Breast epithelium (tissue), 4 donors: ENCODE results near the gene CUL9. TPM values are rescaled to one million over a fixed set of nuclear protein-coding genes. Genes with fewer than 3 reads are reported as not detected.

ENCODE experiments used
- DNase-seq, 2 donors: peaks; one replicate each; pipeline ENCODE4 v3.0.0-alpha.2; 2019; ENCODE audit warnings: low spot score in 2 of 2
- H3K27ac ChIP-seq, 2 donors: fragments of 200-600 bp; sonication (generic) in 1 of 2; one replicate each; pipeline ENCODE4 v1.5.1; 2016 to 2019; ENCODE audit warnings: mild to moderate bottlenecking in 1 of 2
- H3K27me3 ChIP-seq, 2 donors: fragments of 200-600 bp; sonication (generic) in 1 of 2; one replicate each; pipeline versions ENCODE4 v1.5.1 to v1.6.0; 2017 to 2019; ENCODE audit warnings: control low read depth in 1 of 2, mild to moderate bottlenecking in 1 of 2
- H3K36me3 ChIP-seq: fragments of 200-600 bp; one replicate; pipeline ENCODE4 v1.5.1; 2019
- H3K4me1 ChIP-seq, 2 donors: fragments of 200-600 bp; sonication (generic); one replicate each; pipeline ENCODE4 v1.5.1; 2016 to 2019; ENCODE audit warnings: control low read depth in 1 of 2
- H3K4me3 ChIP-seq, 3 donors: fragments of 200-600 bp; sonication (generic); 1 replicate in 2 of 3; 2 replicates in 1 of 3; pipeline ENCODE4 v1.5.1; 2016 to 2019; ENCODE audit warnings: mild to moderate bottlenecking in 3 of 3, moderate library complexity in 2 of 3
- H3K9me3 ChIP-seq, 2 donors: fragments of 200-600 bp; sonication (generic) in 1 of 2; one replicate each; pipeline ENCODE4 v1.5.1; 2016 to 2019; ENCODE audit warnings: control low read depth in 1 of 2
- CTCF ChIP-seq, 3 donors: fragments of 450-650 bp; IDR thresholded peaks; one replicate each; pipeline ENCODE4 v1.5.1; 2016 to 2017; ENCODE audit warnings: antibody characterized with exemption in 3 of 3, mild to moderate bottlenecking in 3 of 3, moderate library complexity in 3 of 3
- POLR2A ChIP-seq: fragments of 450-650 bp; IDR thresholded peaks from one replicate; pipeline ENCODE4 v1.6.1; 2016; ENCODE audit warnings: antibody characterized with exemption, mild to moderate bottlenecking, moderate library complexity
- POLR2AphosphoS5 ChIP-seq, 3 donors: sonication (generic); formaldehyde crosslinking; IDR thresholded peaks; one replicate each; pipeline ENCODE4 v1.6.1; 2017; ENCODE audit warnings: antibody characterized with exemption in 3 of 3
- intact Hi-C: fragments of 100-400 bp; cut with DNase I; formaldehyde crosslinking; loops from one replicate; pipeline ENCODE4 v1.15.1; 2023; ENCODE audit warnings: low total_unique reads
- total RNA-seq, 3 donors: library from RNA; depleted of rRNA; stranded (reverse); fragments of >200 nt; gene quantifications; one replicate each; pipeline ENCODE4 v1.1.0, GENCODE V29; 2016

Gene CUL9
- total RNA-seq, 3 donors from 2014 or later, result 25.1 to 47.5 (median 43.3) TPM

- no peaks in the 10 kb centered on the region for H3K4me1 ChIP-seq
- TF ChIP-seq CTCF (IDR thresholded peaks at IDR 0.05), result no peak
- no peak for TF ChIP-seq POLR2AphosphoS5 (IDR thresholded peaks at IDR 0.05)
- TF ChIP-seq POLR2A, result no peak
- DNase-seq, result no peak
- no peaks in the 10 kb centered on the region for H3K27me3 ChIP-seq
- H3K36me3 ChIP-seq, result no peaks in the 10 kb centered on the region
- H3K4me3 ChIP-seq, result no peak overlapping the region
- no peak overlapping the region for H3K27ac ChIP-seq
- no peaks in the 10 kb centered on the region for H3K9me3 ChIP-seq
- intact Hi-C loops, result no loop called here
These were observed 49.1 kb downstream of the CUL9 start for GRCh38 chr6:43231053-43231452.

GRCh38 chr6:43231735-43232450, 49.9 kb downstream of the CUL9 start:
- Histone ChIP-seq H3K27me3 (no peaks in the 10 kb centered on the region), H3K27ac (no peak overlapping the region), H3K4me3 (no peak overlapping the region), H3K9me3 (no peaks in the 10 kb centered on the region), H3K4me1 (no peaks in the 10 kb centered on the region), H3K36me3 (no peaks in the 10 kb centered on the region)
- intact Hi-C loops, result no loop called here
- no peak for DNase-seq
- TF ChIP-seq POLR2AphosphoS5 (IDR thresholded peaks at IDR 0.05) (no peak), POLR2A (no peak), CTCF (IDR thresholded peaks at IDR 0.05) (no peak)

GRCh38 chr6:43235841-43236240, 53.8 kb downstream of the CUL9 start:
- H3K27me3 ChIP-seq, result peaks cover 0 to 4% of the 10 kb centered on the region in 2 donors
- intact Hi-C loops, result no loop called here
- no peaks in the 10 kb centered on the region for H3K9me3 ChIP-seq
- no peak for TF ChIP-seq CTCF (IDR thresholded peaks at IDR 0.05)
- DNase-seq, result no peak
- H3K4me3 ChIP-seq, result no peak overlapping the region
- no peaks in the 10 kb centered on the region for H3K36me3 ChIP-seq
- H3K4me1 ChIP-seq, result no peaks in the 10 kb centered on the region
- no peak overlapping the region for H3K27ac ChIP-seq

- intact Hi-C loops, result no loop called here
- H3K27ac ChIP-seq, result no peak overlapping the region
- no peaks in the 10 kb centered on the region for H3K9me3 ChIP-seq
- no peaks in the 10 kb centered on the region for H3K4me1 ChIP-seq
- TF ChIP-seq CTCF (IDR thresholded peaks at IDR 0.05) (no peak), POLR2A (no peak), POLR2AphosphoS5 (IDR thresholded peaks at IDR 0.05) (no peak)
- H3K36me3 ChIP-seq, result no peaks in the 10 kb centered on the region
- peaks cover 0 to 33% of the 10 kb centered on the region in 2 donors for H3K27me3 ChIP-seq
- no peak overlapping the region for H3K4me3 ChIP-seq
- DNase-seq, result no peak
These were observed 57.1 kb downstream of the CUL9 start for GRCh38 chr6:43239054-43239453.

GRCh38 chr6:43240950-43241349, 59.0 kb downstream of the CUL9 start:
- Histone ChIP-seq H3K4me3 (no peak overlapping the region), H3K27ac (no peak overlapping the region), H3K27me3 (peaks cover 0 to 43% of the 10 kb centered on the region in 2 donors), H3K36me3 (no peaks in the 10 kb centered on the region), H3K9me3 (no peaks in the 10 kb centered on the region), H3K4me1 (no peaks in the 10 kb centered on the region)
- DNase-seq, result no peak
- intact Hi-C loops, result no loop called here
- TF ChIP-seq CTCF (IDR thresholded peaks at IDR 0.05), result no peak
- no peak for TF ChIP-seq POLR2A
